GM23248 (cell line): ENCODE results near the gene PGPEP1. TPM values are rescaled to one million over a fixed set of nuclear protein-coding genes. Genes with fewer than 3 reads are reported as not detected.

Source experiments
- DNase-seq: peaks from one replicate; pipeline ENCODE4 v3.0.0-alpha.2; 2015
- H2AFZ ChIP-seq: fragments of 200-600 bp; sonication (generic); 2 replicates; pipeline ENCODE4 v1.6.1; 2016; ENCODE audit warnings: antibody characterized with exemption
- H3F3A ChIP-seq: fragments of 200-600 bp; sonication (generic); 2 replicates; pipeline ENCODE4 v1.6.1; 2016; ENCODE audit warnings: mild to moderate bottlenecking, antibody characterized with exemption, mixed run types; ENCODE audit not compliant: insufficient read depth
- H3K27ac ChIP-seq: fragments of 200-600 bp; sonication (generic); 2 replicates; pipeline ENCODE4 v1.5.1; 2016; ENCODE audit warnings: mild to moderate bottlenecking
- H3K27me3 ChIP-seq: fragments of 200-600 bp; sonication (generic); replicated peaks from 2 replicates; pipeline ENCODE4 v1.6.1; 2016; ENCODE audit warnings: mild to moderate bottlenecking; ENCODE audit not compliant: insufficient read depth
- H3K36me3 ChIP-seq: fragments of 200-600 bp; sonication (generic); 2 replicates; pipeline ENCODE4 v1.6.1; 2016; ENCODE audit warnings: low read depth, mild to moderate bottlenecking
- H3K4me1 ChIP-seq: fragments of 200-600 bp; sonication (generic); 2 replicates; pipeline ENCODE4 v1.6.1; 2016; ENCODE audit warnings: mild to moderate bottlenecking; ENCODE audit not compliant: insufficient read depth
- H3K4me2 ChIP-seq: fragments of 200-600 bp; sonication (generic); one replicate; pipeline ENCODE4 v1.6.1; 2016; ENCODE audit warnings: mild to moderate bottlenecking; ENCODE audit not compliant: unreplicated experiment
- H3K4me3 ChIP-seq: fragments of 200-600 bp; sonication (generic); 2 replicates; pipeline ENCODE4 v1.5.1; 2016; ENCODE audit warnings: mild to moderate bottlenecking
- H3K79me2 ChIP-seq: fragments of 200-600 bp; sonication (generic); 2 replicates; pipeline ENCODE4 v1.6.1; 2016; ENCODE audit warnings: mild to moderate bottlenecking; ENCODE audit not compliant: insufficient read depth
- H3K9ac ChIP-seq: fragments of 200-600 bp; sonication (generic); 2 replicates; pipeline ENCODE4 v1.6.1; 2016; ENCODE audit warnings: mild to moderate bottlenecking
- H3K9me2 ChIP-seq: fragments of 200-600 bp; sonication (generic); 2 replicates; pipeline ENCODE4 v1.6.1; 2016; ENCODE audit warnings: mixed run types, mild to moderate bottlenecking, moderate library complexity; ENCODE audit not compliant: insufficient read depth
- H3K9me3 ChIP-seq: fragments of 200-600 bp; sonication (generic); one replicate; pipeline ENCODE4 v1.6.1; 2017; ENCODE audit warnings: low read depth
- H4K20me1 ChIP-seq: fragments of 200-600 bp; sonication (generic); 2 replicates; pipeline ENCODE4 v1.6.0; 2016; ENCODE audit not compliant: insufficient read depth
- EZH2 ChIP-seq: fragments of 200-600 bp; sonication (generic); IDR thresholded peaks from 2 replicates; pipeline ENCODE4 v1.6.1; 2018; ENCODE audit warnings: antibody characterized with exemption, mild to moderate bottlenecking; ENCODE audit not compliant: insufficient read depth, poor library complexity, severe bottlenecking
- EZH2phosphoT487 ChIP-seq: fragments of 200-600 bp; sonication (generic); IDR thresholded peaks from 2 replicates; pipeline ENCODE4 v1.6.1; 2018; ENCODE audit warnings: antibody characterized with exemption, moderate library complexity, mild to moderate bottlenecking, low read depth; ENCODE audit not compliant: insufficient read depth
- WGBS, 2 experiments: methylation state at CpG; one replicate each; pipeline ENCODE4 v1.1.6; 2015 to 2017; ENCODE audit warnings: low lambda C conversion rate in 2 of 2, low coverage in 1 of 2; ENCODE audit errors: missing lambda C conversion rate in 2 of 2; 5-methylcytosine and 5-hydroxymethylcytosine counted together
- in situ Hi-C: fragments of 300-500 bp; cut with MboI; formaldehyde crosslinking; loops from 2 replicates; pipeline ENCODE4 v1.15.0; 2020
- polyA plus RNA-seq: library from polyadenylated mRNA; unstranded; fragments of >200 nt; fragmentation: Nextera tagmentation; extraction: Ambion mirVana; gene quantifications from 2 replicates; pipeline ENCODE4 v1.2.1, GENCODE V29; 2016
- total RNA-seq: library from RNA; depleted of rRNA; stranded (reverse); fragments of >200 nt; shearing (Covaris generic); gene quantifications from 2 replicates; pipeline ENCODE4 v1.2.3, GENCODE V29; 2014

The PGPEP1 gene
- total and polyA plus RNA-seq, 2 experiments from 2014 or later: 12.0 to 14.5 TPM

- H3K27me3 ChIP-seq: no peaks in the 10 kb centered on the region
- no peak overlapping the region for H3K9ac ChIP-seq
- DNase-seq: no peak
- TF ChIP-seq EZH2phosphoT487 (no peak), EZH2 (no peak)
- in situ Hi-C loops: no loop called here
- no peaks in the 10 kb centered on the region for H3K9me3 ChIP-seq
- H3K4me3 ChIP-seq: no peak overlapping the region
- H3K9me2 ChIP-seq: no peaks in the 10 kb centered on the region
- no peaks in the 10 kb centered on the region for H3K36me3 ChIP-seq
- H4K20me1 ChIP-seq: no peaks in the 10 kb centered on the region
- WGBS, 2 experiments: 88 to 91% methylated on average over 9 of the region's 9 CpGs
- no peak overlapping the region for H3K4me2 ChIP-seq
- H2AFZ ChIP-seq: no peak overlapping the region
- no peak overlapping the region for H3K27ac ChIP-seq
- peaks cover 6% of the 10 kb centered on the region; the same call in 1 of the 2 replicates for H3K4me1 ChIP-seq
- H3F3A ChIP-seq: no peaks in the 10 kb centered on the region
- no peaks in the 10 kb centered on the region for H3K79me2 ChIP-seq
Measured at GRCh38 chr19:18406749-18407148, 66.4 kb downstream of the PGPEP1 start.

GRCh38 chr19:18408053-18408476 is 67.7 kb downstream of the PGPEP1 start:
- DNase-seq: no peak
- WGBS, 2 experiments: 43 to 45% methylated on average over 10 of the region's 10 CpGs
- no peaks in the 10 kb centered on the region for H4K20me1 ChIP-seq

GRCh38 chr19:18412610-18413239 is 72.3 kb downstream of the PGPEP1 start:
- Histone ChIP-seq H3K4me3 (no peak overlapping the region), H4K20me1 (no peaks in the 10 kb centered on the region), H3K27ac (no peak overlapping the region), H3F3A (peaks cover 16% of the 10 kb centered on the region), H3K9ac (no peak overlapping the region), H3K36me3 (no peaks in the 10 kb centered on the region), H3K79me2 (no peaks in the 10 kb centered on the region), H3K4me2 (no peak overlapping the region), H2AFZ (no peak overlapping the region), H3K27me3 (no peaks in the 10 kb centered on the region), H3K9me3 (no peaks in the 10 kb centered on the region), H3K9me2 (no peaks in the 10 kb centered on the region), H3K4me1 (peaks cover 33% of the 10 kb centered on the region)
- no peak for DNase-seq
- TF ChIP-seq EZH2phosphoT487: no peak
- no peak for TF ChIP-seq EZH2
- 61 to 65% methylated on average over 15 to 16 of the region's 16 CpGs for WGBS, 2 experiments
- in situ Hi-C loops: no loop called here

More at GRCh38 chr19:18408053-18408476, 67.7 kb downstream of the PGPEP1 start:
- Histone ChIP-seq H3K9ac (no peak overlapping the region), H3F3A (no peaks in the 10 kb centered on the region), H3K4me2 (no peak overlapping the region), H3K36me3 (no peaks in the 10 kb centered on the region), H3K27ac (no peak overlapping the region), H3K4me3 (no peak overlapping the region), H2AFZ (no peak overlapping the region; the same call in 1 of the 2 replicates), H3K9me2 (no peaks in the 10 kb centered on the region), H3K27me3 (no peaks in the 10 kb centered on the region), H3K4me1 (peaks cover 6% of the 10 kb centered on the region; the same call in 1 of the 2 replicates), H3K9me3 (no peaks in the 10 kb centered on the region), H3K79me2 (no peaks in the 10 kb centered on the region)
- TF ChIP-seq EZH2phosphoT487: no peak
- TF ChIP-seq EZH2: no peak
- in situ Hi-C loops: no loop called here

- H3K4me2 ChIP-seq: peak overlapping the region; percentile 76
Measured at GRCh38 chr19:18414504-18415177, 74.2 kb downstream of the PGPEP1 start.

More at GRCh38 chr19:18414504-18415177, 74.2 kb downstream of the PGPEP1 start:
- no peaks in the 10 kb centered on the region for H3K36me3 ChIP-seq
- TF ChIP-seq EZH2 (no peak), EZH2phosphoT487 (no peak)
- H3K4me3 ChIP-seq: peak overlapping the region; percentile 67
- no peaks in the 10 kb centered on the region for H4K20me1 ChIP-seq
- peak; percentile 71 for DNase-seq
- H3K4me1 ChIP-seq: peaks cover 46% of the 10 kb centered on the region
- H3K9me2 ChIP-seq: no peaks in the 10 kb centered on the region
- peak overlapping the region; percentile 100 for H3K27ac ChIP-seq
- peak overlapping the region; percentile 94 for H3K9ac ChIP-seq
- H3K27me3 ChIP-seq: no peaks in the 10 kb centered on the region
- peaks cover 27% of the 10 kb centered on the region for H3F3A ChIP-seq
- in situ Hi-C loops: no loop called here
- no peaks in the 10 kb centered on the region for H3K9me3 ChIP-seq
- WGBS, 2 experiments: 22 to 23% methylated on average over 11 of the region's 11 CpGs
- H2AFZ ChIP-seq: peak overlapping the region; percentile 67
- H3K79me2 ChIP-seq: 0 out of 2 replicates have a peak, but pooled peaks cover 3% of the 10 kb centered on the region
